Measurements from ENCODE around the gene NKX2-2. TPM values are rescaled to one million over a fixed set of nuclear protein-coding genes. Genes with fewer than 3 reads are reported as not detected.
A peak's percentile ranks its signal among the peaks of the same experiment; 100 is the strongest.

NKX2-2 gene
- total and polyA plus RNA-seq, 2 of the 8 experiments (the other 6 are each of a cell fraction or from before 2014, with no cell fraction given): not detected

DNA sequence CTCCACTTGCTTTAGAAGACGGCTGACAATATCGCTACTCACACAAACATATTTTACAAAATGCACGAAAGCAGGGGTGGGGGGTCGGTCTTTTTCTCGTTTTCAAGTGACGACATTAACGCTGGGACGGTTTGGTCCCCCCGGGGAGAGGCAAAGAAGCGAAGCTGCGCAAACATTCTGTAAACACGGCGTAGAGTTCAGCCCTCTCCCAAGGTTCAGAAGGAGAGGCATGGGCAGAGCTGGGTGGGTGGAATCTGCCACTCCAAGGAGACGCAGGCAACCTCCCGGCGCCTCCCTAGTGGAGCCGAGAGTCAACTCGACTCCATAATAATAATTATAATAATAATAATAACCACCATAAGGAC lies 2.4 kb downstream of the NKX2-2 start:
- ChIA-PET POLR2A (ENCODE audit: partially characterized antibody) (interaction anchor here (1.4 to 1.5 kb wide), 2 partner anchors 10 to 198 kb away, joined by 3 read pairs; no protein-coding TSS in a partner anchor), CTCF (ENCODE audit: partially characterized antibody) (interaction anchor here (1.0 to 1.3 kb wide), 3 partner anchors 60 to 276 kb away, joined by 3 to 4 read pairs (median 3); no protein-coding TSS in a partner anchor)
- no peak overlapping the region for H2AFZ ChIP-seq (ENCODE audit: low read length)
- no peak overlapping the region for H3K9ac ChIP-seq (replicated peaks in 1 of 4; ENCODE audit: extremely low read depth in 1 of 4, low read depth in 3 of 4, low read length in 3 of 4)
- H3K79me2 ChIP-seq (ENCODE audit: control insufficient read depth in 1 of 2, insufficient read depth in 2 of 2, low read length in 2 of 2): no peaks in the 10 kb centered on the region
- no peak overlapping the region for H2BK120ac ChIP-seq (replicated peaks; ENCODE audit: low read depth, low read length)
- peaks cover 6 to 45% (median 21%) of the 10 kb centered on the region in 4 experiments; a peak in 6 of 7 replicates for H3K4me1 ChIP-seq (replicated peaks in 1 of 4; ENCODE audit: control insufficient read depth in 3 of 4, insufficient read depth in 4 of 4, low read length in 3 of 4)
- H4K8ac ChIP-seq (ENCODE audit: extremely low read depth, insufficient read depth, low read length): no peak overlapping the region
- no peak overlapping the region for H2BK20ac ChIP-seq (ENCODE audit: low read length)
- no peaks in the 10 kb centered on the region for H3K9me3 ChIP-seq (ENCODE audit: insufficient read depth in 2 of 2, low read depth in 1 of 2, low read length in 1 of 2)
- H3K14ac ChIP-seq (ENCODE audit: insufficient read length): no peak overlapping the region
- no peak overlapping the region for H3K27ac ChIP-seq (ENCODE audit: low read depth, low read length)
- H3K23ac ChIP-seq (ENCODE audit: insufficient read length): no peak overlapping the region
- H3K79me1 ChIP-seq (ENCODE audit: low read depth, low read length): no peaks in the 10 kb centered on the region
- peaks cover 76 to 90% (median 86%) of the 10 kb centered on the region in 4 experiments for H3K27me3 ChIP-seq (replicated peaks in 1 of 4; ENCODE audit: control insufficient read depth in 3 of 4, extremely low read depth in 1 of 4, insufficient read depth in 3 of 4, low read length in 3 of 4)
- no peak overlapping the region; the same call in 1 of the 2 replicates for H3K18ac ChIP-seq (ENCODE audit: extremely low read depth, low read length)
- no peak overlapping the region for H2BK12ac ChIP-seq (ENCODE audit: low read depth, low read length)
- TF ChIP-seq KDM1A (IDR thresholded peaks at IDR 0.05; ENCODE audit: borderline replicate concordance, low read length): no peak
- 0 out of 2 replicates have a peak, but pooled peaks have one; percentile 2 for TF ChIP-seq TCF12 (IDR thresholded peaks at IDR 0.05; ENCODE audit: low read depth, low read length)
- no peak for TF ChIP-seq SAP30 (IDR thresholded peaks at IDR 0.05; ENCODE audit: insufficient read depth, insufficient replicate concordance, low read length)
- TF ChIP-seq NANOG (IDR thresholded peaks at IDR 0.05; ENCODE audit: insufficient read depth, low read depth, low read length, poor library complexity, severe bottlenecking): no peak
- FAIRE-seq: no peak
- WGBS, 2 experiments (ENCODE audit: extremely low coverage in 1 of 2, insufficient coverage in 1 of 2, insufficient read length in 1 of 2, insufficient replicate concordance in 2 of 2, low coverage in 1 of 2, low lambda C conversion rate in 2 of 2, missing lambda C conversion rate in 1 of 2): 2% methylated on average over 18 of the region's 18 CpGs; no CpG with 5 or more reads in 1 of the 2 experiments
- no peak overlapping the region for H2BK15ac ChIP-seq (ENCODE audit: low read length)
- H2BK5ac ChIP-seq (ENCODE audit: low read depth, low read length): no peak overlapping the region
- H4K20me1 ChIP-seq (replicated peaks in 1 of 2; ENCODE audit: control insufficient read depth in 1 of 2, insufficient read depth in 2 of 2, low read length in 2 of 2): peaks cover 14 to 24% of the 10 kb centered on the region in 2 experiments
- no peak for DNase-seq (ENCODE audit: low read depth in 1 of 2, low spot score in 2 of 2)
- no peak overlapping the region for H2AK5ac ChIP-seq (ENCODE audit: low read depth, low read length)
- H4K91ac ChIP-seq (replicated peaks; ENCODE audit: insufficient read length, low read length): no peak overlapping the region
- peak overlapping the region in 1 of 4 experiments; percentile 58; a peak in 2 of 8 replicates for H3K4me3 ChIP-seq (ENCODE audit: extremely low read depth in 1 of 4, insufficient read depth in 2 of 4, low read depth in 3 of 4, low read length in 4 of 4)
- H3K4me2 ChIP-seq (ENCODE audit: insufficient read depth in 1 of 2, low read depth in 2 of 2, low read length in 2 of 2): peak overlapping the region; percentile 65; a peak in 3 of 4 replicates
- no peak overlapping the region for H3K56ac ChIP-seq (replicated peaks; ENCODE audit: insufficient read length, low read depth, low read length)
- H3K4ac ChIP-seq (replicated peaks; ENCODE audit: insufficient read length, low read depth, low read length): no peak overlapping the region
- no peak overlapping the region for H4K5ac ChIP-seq (ENCODE audit: insufficient read length, low read depth, low read length)
- peaks cover 0 to 4% (median 0%) of the 10 kb centered on the region in 4 experiments; a peak in 1 of 8 replicates for H3K36me3 ChIP-seq (ENCODE audit: control insufficient read depth in 2 of 4, insufficient read depth in 4 of 4, low read length in 3 of 4)
- H3K23me2 ChIP-seq (ENCODE audit: low read depth, low read length): peaks cover 6% of the 10 kb centered on the region; the same call in 1 of the 2 replicates
